A549 (cell line): Measurements from ENCODE around the gene THEMIS.

Source experiments
- CEBPB ChIP-seq, 2 experiments: fragments of >200 bp in 1 of 2; sonication (Bioruptor Twin) in 1 of 2; formaldehyde crosslinking in 1 of 2; IDR thresholded peaks; 2 replicates each; pipeline ENCODE4 v1.6.1; 2012 to 2016
- CTCF ChIP-seq: fragments of >200 bp; sonication (Bioruptor Twin); formaldehyde crosslinking; IDR thresholded peaks from 3 replicates; pipeline ENCODE4 v1.5.1; 2016
- FOXS1 ChIP-seq: fragments of 250-450 bp; sonication (Bioruptor Pico); IDR thresholded peaks from 2 replicates; pipeline ENCODE4 v1.5.0; 2020; ENCODE audit warnings: mild to moderate bottlenecking, moderate library complexity
- JUN ChIP-seq, 2 experiments: fragments of >200 bp; sonication (Bioruptor Twin); formaldehyde crosslinking; IDR thresholded peaks; 2 replicates in 1 of 2; 3 replicates in 1 of 2; pipeline ENCODE4 v1.6.1; 2016 to 2017
- POLR2A ChIP-seq: IDR thresholded peaks from 2 replicates; pipeline ENCODE4 v1.6.1; 2012; ENCODE audit warnings: mild to moderate bottlenecking, low read length
- REST ChIP-seq: fragments of 200-600 bp; sonication (generic); IDR thresholded peaks from 2 replicates; pipeline ENCODE4 v1.6.1; 2016; ENCODE audit warnings: antibody characterized with exemption, mild to moderate bottlenecking, moderate library complexity
- RNF2 ChIP-seq: fragments of 200-600 bp; sonication (generic); IDR thresholded peaks from 2 replicates; pipeline ENCODE4 v1.6.1; 2016; ENCODE audit warnings: low read depth, mild to moderate bottlenecking, antibody characterized with exemption, moderate library complexity, borderline replicate concordance
- TF ChIP-seq, protein P1 (sequence below): IDR thresholded peaks from 2 replicates; pipeline ENCODE4 v1.6.1; 2012

DNA sequence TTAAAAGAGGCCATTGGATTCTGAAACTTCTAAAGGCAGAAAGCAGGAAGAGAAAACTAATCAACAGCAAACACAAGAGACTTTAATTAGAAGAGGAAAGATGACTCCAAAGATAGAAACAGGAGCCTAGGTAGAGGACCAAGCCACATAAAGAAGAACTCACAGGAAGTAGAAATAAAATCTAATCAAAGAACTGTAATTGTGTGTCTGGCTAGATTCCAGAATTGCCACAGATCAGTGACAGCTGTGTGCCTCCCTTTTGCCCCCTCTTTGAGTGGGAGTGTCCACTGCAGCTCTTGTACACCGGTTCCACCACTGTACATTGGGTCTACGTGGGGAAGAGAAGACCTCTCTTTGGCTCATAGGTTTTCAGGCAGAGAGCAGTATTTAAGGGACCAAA, 22.3 kb upstream of the THEMIS start:
- TF ChIP-seq REST (no peak), POLR2A (no peak), RNF2 (no peak), CEBPB (IDR thresholded peaks at IDR 0.05) (no peak), CTCF (no peak), JUN (IDR thresholded peaks at IDR 0.05) (no peak), FOXS1 (CRISPR knock-in tag) (no peak)
- TF ChIP-seq, protein P1, sequence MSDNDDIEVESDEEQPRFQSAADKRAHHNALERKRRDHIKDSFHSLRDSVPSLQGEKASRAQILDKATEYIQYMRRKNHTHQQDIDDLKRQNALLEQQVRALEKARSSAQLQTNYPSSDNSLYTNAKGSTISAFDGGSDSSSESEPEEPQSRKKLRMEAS = no peak
